Measurements from ENCODE around the gene MYH14. TPM values are rescaled to one million over a fixed set of nuclear protein-coding genes. Genes with fewer than 3 reads are reported as not detected.

Gene MYH14
- total and polyA plus RNA-seq, 10 of the 15 experiments (the other 5 are each of a cell fraction or from before 2014, with no cell fraction given): 0.06 to 0.69 (median 0.15) TPM; not detected in 4

DNA sequence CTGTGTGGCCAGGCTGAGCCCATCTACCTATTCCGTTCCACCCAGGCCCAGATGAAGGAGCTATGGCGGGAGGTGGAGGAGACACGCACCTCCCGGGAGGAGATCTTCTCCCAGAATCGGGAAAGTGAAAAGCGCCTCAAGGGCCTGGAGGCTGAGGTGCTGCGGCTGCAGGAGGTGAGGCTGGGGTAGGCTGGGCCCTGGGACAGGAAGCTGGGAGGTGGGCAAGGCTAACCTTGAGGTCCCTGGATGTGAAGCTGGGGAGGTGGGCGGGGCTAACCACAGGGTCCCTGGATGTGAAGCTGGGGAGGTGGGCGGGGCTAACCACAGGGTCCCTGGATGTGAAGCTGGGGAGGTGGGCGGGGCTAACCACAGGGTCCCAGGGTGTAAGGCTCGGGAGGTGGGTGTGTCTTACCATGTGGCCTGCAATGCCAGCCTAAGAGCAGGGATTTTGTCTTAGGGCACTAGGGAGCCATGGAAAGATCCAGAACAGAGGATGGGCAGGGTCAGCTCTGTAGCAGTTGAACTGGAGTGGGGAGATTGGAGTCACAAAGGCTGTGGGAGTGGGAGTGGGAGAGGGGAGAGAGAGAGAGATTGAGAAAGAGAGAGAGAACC, 88.9 kb downstream of the MYH14 start:
- H3K4me3 ChIP-seq: no peak overlapping the region
- in situ Hi-C loops (cut with MboI): no loop called here
- no peak for TF ChIP-seq TCF3 (IDR thresholded peaks at IDR 0.05; ENCODE audit: borderline replicate concordance, insufficient read depth, low read depth, low read length)
- no peak for TF ChIP-seq ATF7 (IDR thresholded peaks at IDR 0.05; ENCODE audit: low read depth)
- TF ChIP-seq NFYB (IDR thresholded peaks at IDR 0.05; ENCODE audit: insufficient read depth, low read depth, low read length): no peak
- TF ChIP-seq KLF5 (IDR thresholded peaks at IDR 0.05; ENCODE audit: partially characterized antibody): no peak
- no peak for TF ChIP-seq CTCF (IDR thresholded peaks at IDR 0.05 in 2 of 3, conservative IDR thresholded peaks at IDR 0.05 in 1 of 3; ENCODE audit: control insufficient read depth in 2 of 3, extremely low read depth in 1 of 3, insufficient read depth in 1 of 3, low read depth in 3 of 3, low read length in 3 of 3)
- TF ChIP-seq DPF2 (IDR thresholded peaks at IDR 0.05): no peak
- TF ChIP-seq ZNF384 (IDR thresholded peaks at IDR 0.05; ENCODE audit: borderline replicate concordance, low read depth, low read length): no peak
- TF ChIP-seq EZH2 (IDR thresholded peaks at IDR 0.05; ENCODE audit: borderline replicate concordance, control insufficient read depth, low read depth, low read length): no peak
- RAD21 ChIA-PET (ENCODE audit: unreplicated experiment): no interaction called here
- no peak overlapping the region for H3K27ac ChIP-seq (ENCODE audit: control insufficient read depth, insufficient read depth)
- H3K4me1 ChIP-seq (ENCODE audit: control insufficient read depth, insufficient read depth, low read length): no peaks in the 10 kb centered on the region
- H3K9ac ChIP-seq (ENCODE audit: control insufficient read depth, insufficient read depth, low read length): no peak overlapping the region
- FAIRE-seq: no peak
- H4K20me1 ChIP-seq (ENCODE audit: control insufficient read depth, insufficient read depth): no peaks in the 10 kb centered on the region
- no peaks in the 10 kb centered on the region for H3K36me3 ChIP-seq (ENCODE audit: control insufficient read depth in 2 of 2, insufficient read depth in 2 of 2, low read length in 1 of 2)
- H3K27me3 ChIP-seq (replicated peaks in 1 of 2; ENCODE audit: control insufficient read depth in 2 of 2, insufficient read depth in 2 of 2, low read length in 1 of 2): no peaks in the 10 kb centered on the region
- SMC1A ChIA-PET (ENCODE audit: uncharacterized antibody, unreplicated experiment): no interaction called here
- CTCF ChIA-PET: no interaction called here
- no peak for DNase-seq (ENCODE audit: low read depth, low spot score)
- no peaks in the 10 kb centered on the region; the same call in 2 of the 3 replicates for H3K9me3 ChIP-seq (replicated peaks; ENCODE audit: control insufficient read depth, insufficient read depth, low read length)
- ATAC-seq: no peak
- H3K4me2 ChIP-seq (ENCODE audit: control insufficient read depth, insufficient read depth): no peak overlapping the region
- H2AFZ ChIP-seq (ENCODE audit: control insufficient read depth, low read depth, low read length): no peak overlapping the region
- H3K79me2 ChIP-seq (ENCODE audit: control insufficient read depth, insufficient read depth, low read length): no peaks in the 10 kb centered on the region
- POLR2A ChIA-PET: interaction anchor here (0.5 kb wide), 1 partner anchor 10 kb away, joined by 3 read pairs; no protein-coding TSS in a partner anchor
- 65% methylated on average over 9 of the region's 11 CpGs for WGBS (ENCODE audit: insufficient coverage, insufficient replicate concordance, low lambda C conversion rate, missing lambda C conversion rate)
- BruUV-seq (replicated peaks): no TSS peak
- intact Hi-C loops (cut with micrococcal nuclease; ENCODE audit: unreplicated experiment): no loop called here

Data from GM12878 (cell line).